Measurements from ENCODE around the gene SUDS3. TPM values are rescaled to one million over a fixed set of nuclear protein-coding genes. Genes with fewer than 3 reads are reported as not detected.

SUDS3 gene
- polyA plus RNA-seq, 1 donor from 2014 or later, result 67.9 TPM

DNA sequence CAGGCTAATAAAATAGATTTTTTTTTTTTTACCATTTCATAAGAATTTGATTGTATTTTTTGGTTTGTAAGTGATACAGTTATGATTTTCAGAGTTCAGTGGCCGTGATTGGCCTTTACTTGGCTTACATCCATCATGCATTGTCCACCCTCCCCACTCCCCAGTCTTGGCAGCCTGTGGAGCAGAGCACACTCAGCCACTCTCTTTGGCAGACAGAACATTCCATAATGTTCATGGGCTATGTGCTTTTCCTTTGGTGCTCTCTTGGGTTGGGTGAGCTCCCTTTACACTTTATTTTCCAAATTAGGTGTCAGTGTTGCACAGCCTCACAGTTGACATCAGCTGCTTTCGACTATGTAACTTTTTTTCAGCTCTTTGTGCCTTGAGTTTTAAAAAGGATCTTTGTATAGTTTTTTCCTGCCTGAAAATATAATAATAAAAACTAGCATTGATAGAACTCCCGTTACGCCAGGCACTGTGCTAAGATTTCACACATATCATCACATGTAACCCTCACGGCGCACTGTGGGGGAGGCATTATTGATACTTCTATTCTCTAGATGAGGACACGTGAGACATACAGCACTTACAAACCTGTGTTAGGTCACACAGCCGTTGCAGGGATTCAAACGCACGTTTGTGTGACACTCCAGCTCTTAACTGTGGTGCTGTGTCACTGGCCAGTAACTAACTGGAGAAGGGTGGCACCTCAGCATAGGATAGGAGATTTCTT, 21.5 kb downstream of the SUDS3 start:
- Histone ChIP-seq H3F3A (ENCODE audit: insufficient read depth, low read length, poor library complexity, severe bottlenecking) (no peaks in the 10 kb centered on the region), H3K4me3 (ENCODE audit: low read length) (no peak overlapping the region), H3K27me3 (ENCODE audit: insufficient read depth, low read depth, low read length) (no peaks in the 10 kb centered on the region), H3K9ac (ENCODE audit: low read length) (no peak overlapping the region), H2AFZ (ENCODE audit: low read depth, low read length) (no peak overlapping the region), H3K9me3 (ENCODE audit: low read length) (no peaks in the 10 kb centered on the region), H4K20me1 (ENCODE audit: insufficient read depth) (no peaks in the 10 kb centered on the region), H3K27ac (ENCODE audit: low read length) (no peak overlapping the region), H3K36me3 (ENCODE audit: insufficient read depth, low read length) (peaks cover 10% of the 10 kb centered on the region), H3K79me2 (replicated peaks; ENCODE audit: insufficient read depth, low read length) (no peaks in the 10 kb centered on the region), H3K4me2 (ENCODE audit: low read length) (no peak overlapping the region), H3K9me2 (ENCODE audit: insufficient read depth, low read length) (no peaks in the 10 kb centered on the region)
- TF ChIP-seq, protein P1, sequence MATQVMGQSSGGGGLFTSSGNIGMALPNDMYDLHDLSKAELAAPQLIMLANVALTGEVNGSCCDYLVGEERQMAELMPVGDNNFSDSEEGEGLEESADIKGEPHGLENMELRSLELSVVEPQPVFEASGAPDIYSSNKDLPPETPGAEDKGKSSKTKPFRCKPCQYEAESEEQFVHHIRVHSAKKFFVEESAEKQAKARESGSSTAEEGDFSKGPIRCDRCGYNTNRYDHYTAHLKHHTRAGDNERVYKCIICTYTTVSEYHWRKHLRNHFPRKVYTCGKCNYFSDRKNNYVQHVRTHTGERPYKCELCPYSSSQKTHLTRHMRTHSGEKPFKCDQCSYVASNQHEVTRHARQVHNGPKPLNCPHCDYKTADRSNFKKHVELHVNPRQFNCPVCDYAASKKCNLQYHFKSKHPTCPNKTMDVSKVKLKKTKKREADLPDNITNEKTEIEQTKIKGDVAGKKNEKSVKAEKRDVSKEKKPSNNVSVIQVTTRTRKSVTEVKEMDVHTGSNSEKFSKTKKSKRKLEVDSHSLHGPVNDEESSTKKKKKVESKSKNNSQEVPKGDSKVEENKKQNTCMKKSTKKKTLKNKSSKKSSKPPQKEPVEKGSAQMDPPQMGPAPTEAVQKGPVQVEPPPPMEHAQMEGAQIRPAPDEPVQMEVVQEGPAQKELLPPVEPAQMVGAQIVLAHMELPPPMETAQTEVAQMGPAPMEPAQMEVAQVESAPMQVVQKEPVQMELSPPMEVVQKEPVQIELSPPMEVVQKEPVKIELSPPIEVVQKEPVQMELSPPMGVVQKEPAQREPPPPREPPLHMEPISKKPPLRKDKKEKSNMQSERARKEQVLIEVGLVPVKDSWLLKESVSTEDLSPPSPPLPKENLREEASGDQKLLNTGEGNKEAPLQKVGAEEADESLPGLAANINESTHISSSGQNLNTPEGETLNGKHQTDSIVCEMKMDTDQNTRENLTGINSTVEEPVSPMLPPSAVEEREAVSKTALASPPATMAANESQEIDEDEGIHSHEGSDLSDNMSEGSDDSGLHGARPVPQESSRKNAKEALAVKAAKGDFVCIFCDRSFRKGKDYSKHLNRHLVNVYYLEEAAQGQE (IDR thresholded peaks at IDR 0.05; ENCODE audit: borderline replicate concordance), result no peak
- TF ChIP-seq, protein P2, sequence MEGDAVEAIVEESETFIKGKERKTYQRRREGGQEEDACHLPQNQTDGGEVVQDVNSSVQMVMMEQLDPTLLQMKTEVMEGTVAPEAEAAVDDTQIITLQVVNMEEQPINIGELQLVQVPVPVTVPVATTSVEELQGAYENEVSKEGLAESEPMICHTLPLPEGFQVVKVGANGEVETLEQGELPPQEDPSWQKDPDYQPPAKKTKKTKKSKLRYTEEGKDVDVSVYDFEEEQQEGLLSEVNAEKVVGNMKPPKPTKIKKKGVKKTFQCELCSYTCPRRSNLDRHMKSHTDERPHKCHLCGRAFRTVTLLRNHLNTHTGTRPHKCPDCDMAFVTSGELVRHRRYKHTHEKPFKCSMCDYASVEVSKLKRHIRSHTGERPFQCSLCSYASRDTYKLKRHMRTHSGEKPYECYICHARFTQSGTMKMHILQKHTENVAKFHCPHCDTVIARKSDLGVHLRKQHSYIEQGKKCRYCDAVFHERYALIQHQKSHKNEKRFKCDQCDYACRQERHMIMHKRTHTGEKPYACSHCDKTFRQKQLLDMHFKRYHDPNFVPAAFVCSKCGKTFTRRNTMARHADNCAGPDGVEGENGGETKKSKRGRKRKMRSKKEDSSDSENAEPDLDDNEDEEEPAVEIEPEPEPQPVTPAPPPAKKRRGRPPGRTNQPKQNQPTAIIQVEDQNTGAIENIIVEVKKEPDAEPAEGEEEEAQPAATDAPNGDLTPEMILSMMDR (IDR thresholded peaks at IDR 0.05; ENCODE audit: poor library complexity, severe bottlenecking), result no peak
- TF ChIP-seq POLR2AphosphoS5 (IDR thresholded peaks at IDR 0.05), result no peak
- TF ChIP-seq MXI1 (conservative IDR thresholded peaks at IDR 0.05; ENCODE audit: poor library complexity, severe bottlenecking), result no peak
- no peak for TF ChIP-seq SMC3 (conservative IDR thresholded peaks at IDR 0.05; ENCODE audit: poor library complexity)
- TF ChIP-seq EZH2 (IDR thresholded peaks at IDR 0.05; ENCODE audit: borderline replicate concordance, insufficient read depth, low read length, poor library complexity, severe bottlenecking), result no peak
- no peak for TF ChIP-seq RAD21 (conservative IDR thresholded peaks at IDR 0.05)
- TF ChIP-seq TAF1 (IDR thresholded peaks at IDR 0.05; ENCODE audit: low read depth), result no peak
- TF ChIP-seq EP300 (conservative IDR thresholded peaks at IDR 0.05; ENCODE audit: poor library complexity, severe bottlenecking), result no peak

DNA sequence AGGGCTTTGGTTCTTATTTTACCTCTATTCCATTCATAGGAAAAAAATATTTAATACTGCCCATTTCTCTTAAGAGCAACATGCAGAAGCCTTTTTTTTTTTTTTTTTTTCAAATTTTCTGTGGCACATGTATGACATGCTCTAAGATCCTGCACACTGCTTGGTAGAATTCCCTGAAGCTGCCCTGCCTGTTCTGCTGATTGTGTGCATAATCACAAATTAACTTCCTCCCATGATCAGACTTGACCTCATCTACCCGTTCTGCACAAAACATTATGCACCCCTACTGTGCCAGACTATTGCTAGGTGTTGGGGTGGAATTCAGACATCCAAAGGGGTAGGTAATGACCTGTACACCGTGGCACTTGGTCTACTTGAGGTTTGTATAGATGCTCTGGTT, 22.2 kb downstream of the SUDS3 start:
- Histone ChIP-seq H4K20me1 (ENCODE audit: insufficient read depth) (no peaks in the 10 kb centered on the region), H3K9me2 (ENCODE audit: insufficient read depth, low read length) (no peaks in the 10 kb centered on the region), H3K4me2 (ENCODE audit: low read length) (no peak overlapping the region), H3F3A (ENCODE audit: insufficient read depth, low read length, poor library complexity, severe bottlenecking) (no peaks in the 10 kb centered on the region), H3K27ac (ENCODE audit: low read length) (no peak overlapping the region), H3K9ac (ENCODE audit: low read length) (no peak overlapping the region), H3K36me3 (ENCODE audit: insufficient read depth, low read length) (peaks cover 14% of the 10 kb centered on the region), H3K9me3 (ENCODE audit: low read length) (no peaks in the 10 kb centered on the region), H2AFZ (ENCODE audit: low read depth, low read length) (no peak overlapping the region), H3K27me3 (ENCODE audit: insufficient read depth, low read depth, low read length) (no peaks in the 10 kb centered on the region), H3K4me3 (ENCODE audit: low read length) (no peak overlapping the region), H3K79me2 (replicated peaks; ENCODE audit: insufficient read depth, low read length) (no peaks in the 10 kb centered on the region)
- TF ChIP-seq EZH2 (IDR thresholded peaks at IDR 0.05; ENCODE audit: borderline replicate concordance, insufficient read depth, low read length, poor library complexity, severe bottlenecking), result no peak
- TF ChIP-seq TAF1 (IDR thresholded peaks at IDR 0.05; ENCODE audit: low read depth), result no peak
- TF ChIP-seq EP300 (conservative IDR thresholded peaks at IDR 0.05; ENCODE audit: poor library complexity, severe bottlenecking), result no peak
- TF ChIP-seq POLR2AphosphoS5 (IDR thresholded peaks at IDR 0.05), result no peak
- no peak for TF ChIP-seq MXI1 (conservative IDR thresholded peaks at IDR 0.05; ENCODE audit: poor library complexity, severe bottlenecking)
- no peak for TF ChIP-seq SMC3 (conservative IDR thresholded peaks at IDR 0.05; ENCODE audit: poor library complexity)
- TF ChIP-seq RAD21 (conservative IDR thresholded peaks at IDR 0.05), result no peak
- TF ChIP-seq, protein P1 (IDR thresholded peaks at IDR 0.05; ENCODE audit: borderline replicate concordance), result no peak
- TF ChIP-seq, protein P2 (IDR thresholded peaks at IDR 0.05; ENCODE audit: poor library complexity, severe bottlenecking), result no peak

Data from neural cell (in vitro differentiated cells).